Skeletal muscle tissue (tissue), 4 donors: ENCODE data around the gene ZGPAT. TPM values are rescaled to one million over a fixed set of nuclear protein-coding genes. Genes with fewer than 3 reads are reported as not detected.
"Not testable (repeated sequence)": the region's sequence is repeated elsewhere in the genome, so short reads cannot be mapped to it uniquely, and the experiment has no call there.

Experiments used
- H3K27ac ChIP-seq: one replicate; pipeline ENCODE4 v1.7.0; 2013; ENCODE audit warnings: mild to moderate bottlenecking, low read depth, low read length, inconsistent platforms
- H3K27me3 ChIP-seq, 3 donors: one replicate each; pipeline ENCODE4 v1.7.0; 2013; ENCODE audit warnings: low read length in 3 of 3; ENCODE audit not compliant: control insufficient read depth in 3 of 3, insufficient read depth in 3 of 3
- H3K36me3 ChIP-seq, 3 donors: one replicate each; pipeline ENCODE4 v1.7.0; 2013; ENCODE audit warnings: low read length in 3 of 3; ENCODE audit not compliant: control insufficient read depth in 3 of 3, insufficient read depth in 3 of 3
- H3K4me1 ChIP-seq, 3 donors: one replicate each; pipeline ENCODE4 v1.7.0; 2013; ENCODE audit warnings: low read length in 3 of 3, mild to moderate bottlenecking in 3 of 3; ENCODE audit not compliant: control insufficient read depth in 3 of 3, insufficient read depth in 3 of 3
- H3K4me3 ChIP-seq, 3 donors: one replicate each; pipeline ENCODE4 v1.7.0; 2013; ENCODE audit warnings: low read length in 3 of 3
- H3K9ac ChIP-seq, 3 donors: one replicate each; pipeline ENCODE4 v1.7.0; 2013; ENCODE audit warnings: low read length in 3 of 3, mild to moderate bottlenecking in 3 of 3, moderate library complexity in 2 of 3, low read depth in 1 of 3
- H3K9me3 ChIP-seq, 3 donors: one replicate each; pipeline ENCODE4 v1.7.0; 2013; ENCODE audit warnings: low read length in 3 of 3; ENCODE audit not compliant: control insufficient read depth in 3 of 3
- total RNA-seq: library from RNA; depleted of rRNA; stranded (reverse); fragments of >200 nt; gene quantifications from one replicate; pipeline ENCODE4 v1.2.3, GENCODE V29; 2014
- donor health status: Osteomylitis.

Gene ZGPAT
- total RNA-seq, 1 donor from 2014 or later, result 6.8 TPM

DNA sequence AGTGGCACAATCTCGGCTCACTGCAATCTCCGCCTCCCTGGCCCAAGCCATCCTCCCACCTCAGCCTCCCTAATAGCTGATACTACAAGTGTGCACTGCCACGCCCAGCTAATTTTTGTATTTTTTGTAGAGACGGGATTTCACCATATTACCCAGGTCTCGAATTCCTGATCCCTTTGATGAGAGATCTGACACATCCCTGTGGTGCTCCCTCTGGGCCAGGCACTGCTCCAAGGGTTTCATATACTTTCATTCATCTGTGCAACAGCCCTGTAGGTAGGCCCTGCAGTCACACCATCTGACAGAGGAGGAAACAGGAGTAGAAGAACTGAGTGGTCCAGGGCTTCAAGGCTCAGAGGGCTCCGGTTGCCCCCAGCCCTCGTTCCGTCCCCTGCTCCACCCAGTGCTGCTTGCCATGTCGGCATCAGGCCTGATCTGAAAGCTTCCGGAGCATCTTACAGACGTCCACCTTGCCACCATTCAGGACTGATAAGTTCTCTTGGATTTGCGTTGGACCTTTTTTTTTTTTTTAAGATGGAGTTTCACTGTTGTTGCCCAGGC is 3.3 kb downstream of the ZGPAT start:
- Histone ChIP-seq H3K27ac (no peak overlapping the region), H3K4me3 (no peak overlapping the region), H3K4me1 (peaks cover 21 to 25% (median 21%) of the 10 kb centered on the region in 3 donors), H3K36me3 (peaks cover 14 to 27% (median 19%) of the 10 kb centered on the region in 3 donors), H3K27me3 (no peaks in the 10 kb centered on the region), H3K9me3 (no peaks in the 10 kb centered on the region), H3K9ac (no peak overlapping the region)

DNA sequence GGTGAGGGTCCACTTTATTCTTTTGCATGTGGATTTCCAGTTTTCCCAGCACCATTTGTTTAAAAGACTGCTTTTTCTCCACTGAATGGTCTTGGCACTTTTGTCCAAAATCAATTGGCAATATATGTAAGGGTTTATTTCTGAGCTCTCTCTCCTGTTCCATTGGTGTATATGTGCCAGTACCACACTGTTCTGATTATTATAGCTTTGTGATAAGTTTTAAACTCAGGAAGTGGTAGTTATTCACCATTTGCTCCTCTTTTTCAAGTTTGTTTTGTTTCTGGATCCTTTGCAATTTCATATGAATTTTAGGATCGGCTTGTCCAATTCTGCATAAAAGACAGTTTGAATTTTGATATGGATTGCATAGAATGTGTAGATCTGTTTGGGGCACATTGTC is 4.4 kb downstream of the ZGPAT start:
- H3K36me3 ChIP-seq, result peaks cover 10 to 23% (median 12%) of the 10 kb centered on the region in 3 donors
- peaks cover 10 to 15% (median 11%) of the 10 kb centered on the region in 3 donors for H3K4me1 ChIP-seq
- H3K9ac ChIP-seq, result no peak overlapping the region
- no peak overlapping the region for H3K4me3 ChIP-seq
- H3K9me3 ChIP-seq, result no peaks in the 10 kb centered on the region
- no peaks in the 10 kb centered on the region for H3K27me3 ChIP-seq
- no peak overlapping the region for H3K27ac ChIP-seq

DNA sequence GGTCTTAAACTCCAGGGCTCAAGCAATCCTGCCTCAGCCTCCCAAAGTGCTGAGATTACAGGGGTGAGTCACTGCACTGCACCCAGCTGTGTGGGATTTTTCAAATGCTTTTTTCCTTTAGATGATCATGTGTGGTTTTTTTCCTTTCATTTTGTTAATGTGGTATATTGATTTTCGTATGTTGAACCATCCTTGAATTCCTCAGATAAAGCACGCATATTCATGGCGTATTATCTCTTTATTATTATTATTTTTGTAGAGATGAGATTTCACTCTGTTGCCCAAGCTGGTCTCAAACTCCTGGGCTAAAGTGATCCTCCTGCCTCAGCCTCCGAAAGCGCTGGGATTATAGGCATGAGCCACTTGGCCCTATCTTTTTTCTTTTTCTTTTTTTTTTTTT is 7.0 kb downstream of the ZGPAT start:
- H3K36me3 ChIP-seq, result peaks cover 13 to 29% (median 16%) of the 10 kb centered on the region in 3 donors
- H3K9me3 ChIP-seq, result peaks cover 0 to 4% (median 2%) of the 10 kb centered on the region in 3 donors
- no peak overlapping the region for H3K4me3 ChIP-seq
- H3K27ac ChIP-seq, result no peak overlapping the region
- no peaks in the 10 kb centered on the region for H3K4me1 ChIP-seq
- no peaks in the 10 kb centered on the region for H3K27me3 ChIP-seq
- H3K9ac ChIP-seq, result no peak overlapping the region

DNA sequence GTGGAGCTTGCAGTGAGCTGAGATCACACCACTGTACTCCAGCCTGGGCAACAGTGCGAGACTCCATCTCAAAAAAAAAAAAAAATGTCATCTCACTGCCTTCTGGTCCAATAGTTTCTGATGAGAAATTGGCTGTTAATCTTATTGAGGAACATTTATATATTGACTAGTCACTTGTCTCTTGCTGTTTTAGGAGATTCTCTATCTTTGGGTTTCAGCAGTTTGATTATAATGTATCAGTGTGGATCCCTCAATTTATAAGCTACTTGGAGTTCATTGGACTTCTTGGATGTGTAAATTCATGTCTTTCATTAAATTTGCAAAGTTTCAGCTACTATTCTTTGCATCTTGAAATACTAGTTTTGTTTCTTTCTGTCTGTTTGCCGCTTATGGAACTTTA is 11.2 kb downstream of the ZGPAT start:
- Histone ChIP-seq H3K9ac (no peak overlapping the region), H3K27me3 (no peaks in the 10 kb centered on the region), H3K9me3 (peaks cover 0 to 4% (median 2%) of the 10 kb centered on the region in 3 donors), H3K36me3 (peaks cover 9 to 20% (median 16%) of the 10 kb centered on the region in 3 donors), H3K4me1 (no peaks in the 10 kb centered on the region), H3K4me3 (no peak overlapping the region), H3K27ac (no peak overlapping the region)

DNA sequence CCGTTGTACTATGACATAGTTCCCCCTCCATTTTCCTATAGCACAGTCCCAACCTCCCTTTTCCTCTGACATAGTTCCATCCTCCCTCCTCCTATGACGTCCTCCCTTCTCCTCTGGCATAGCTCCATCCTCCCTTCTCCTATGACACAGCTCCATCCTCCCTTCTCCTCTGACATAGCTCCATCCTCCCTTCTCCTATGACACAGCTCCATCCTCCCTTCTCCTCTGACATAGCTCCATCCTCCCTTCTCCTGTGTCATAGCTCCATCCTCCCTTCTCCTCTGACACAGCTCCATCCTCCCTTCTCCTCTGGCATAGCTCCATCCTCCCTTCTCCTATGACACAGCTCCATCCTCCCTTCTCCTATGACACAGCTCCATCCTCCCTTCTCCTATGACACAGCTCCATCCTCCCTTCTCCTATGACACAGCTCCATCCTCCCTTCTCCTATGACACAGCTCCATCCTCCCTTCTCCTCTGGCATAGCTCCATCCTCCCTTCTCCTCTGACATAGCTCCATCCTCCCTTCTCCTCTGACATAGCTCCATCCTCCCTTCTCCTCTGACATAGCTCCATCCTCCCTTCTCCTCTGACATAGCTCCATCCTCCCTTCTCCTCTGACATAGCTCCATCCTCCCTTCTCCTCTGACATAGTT is 15.3 kb downstream of the ZGPAT start:
- peaks cover 7 to 15% (median 13%) of the 10 kb centered on the region in 3 donors for H3K36me3 ChIP-seq
- not testable (repeated sequence) for H3K4me1 ChIP-seq, H3K4me3 ChIP-seq

DNA sequence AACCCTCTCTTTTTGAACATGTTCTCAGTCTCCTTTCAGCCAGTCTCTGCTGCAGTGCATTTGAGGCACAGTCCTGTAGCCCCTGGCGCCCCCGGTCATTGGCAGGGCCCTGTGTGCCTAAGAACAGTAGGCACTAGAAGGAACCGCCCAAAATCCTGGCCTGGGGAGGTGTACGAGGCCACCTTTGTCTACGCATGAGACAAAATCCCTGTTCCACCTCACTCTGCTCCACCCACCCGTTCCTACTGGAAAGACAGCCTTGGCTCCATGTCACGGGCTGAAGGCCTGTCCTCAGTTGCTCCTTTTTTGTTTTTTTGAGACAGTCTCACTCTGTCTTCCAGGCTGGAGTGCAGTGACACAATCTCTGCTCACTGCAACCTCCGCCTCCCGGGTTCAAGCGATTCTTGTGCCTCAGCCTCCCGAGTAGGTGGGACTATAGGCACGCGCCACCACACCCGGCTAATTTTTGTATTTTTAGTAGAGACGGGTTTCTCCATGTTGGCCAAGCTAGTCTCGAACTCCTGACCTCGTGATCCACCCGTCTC is 22.4 kb downstream of the ZGPAT start:
- not testable (repeated sequence) for H3K9me3 ChIP-seq, H3K27ac ChIP-seq, H3K9ac ChIP-seq, H3K4me1 ChIP-seq, H3K4me3 ChIP-seq, H3K27me3 ChIP-seq
- peaks cover 22 to 30% (median 26%) of the 10 kb centered on the region in 3 donors for H3K36me3 ChIP-seq

More for the DNA sequence above, 15.3 kb downstream of the ZGPAT start:
- not testable (repeated sequence) for H3K9ac ChIP-seq, H3K9me3 ChIP-seq, H3K27ac ChIP-seq, H3K27me3 ChIP-seq

DNA sequence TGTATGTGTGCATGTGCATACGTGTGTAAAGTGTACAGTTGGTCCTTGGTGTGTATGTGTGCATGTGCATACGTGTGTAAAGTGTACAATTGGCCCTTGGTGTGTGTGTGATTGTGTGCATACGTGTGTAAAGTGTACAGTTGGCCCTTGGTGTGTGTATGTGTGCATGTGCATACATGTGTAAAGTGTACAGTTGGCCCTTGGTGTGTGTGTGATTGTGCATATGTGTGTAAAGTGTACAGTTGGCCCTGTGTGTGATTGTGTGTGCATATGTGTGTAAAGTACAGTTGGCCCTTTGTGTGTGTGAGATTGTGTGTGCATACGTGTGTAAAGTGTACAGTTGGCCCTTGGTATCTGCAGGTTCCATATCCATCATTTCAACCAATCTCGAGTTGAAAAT is 23.6 kb downstream of the ZGPAT start:
- no peaks in the 10 kb centered on the region for H3K27me3 ChIP-seq
- no peak overlapping the region for H3K4me3 ChIP-seq
- H3K27ac ChIP-seq, result no peak overlapping the region
- no peak overlapping the region for H3K9ac ChIP-seq
- H3K9me3 ChIP-seq, result no peaks in the 10 kb centered on the region
- peaks cover 0 to 6% (median 2%) of the 10 kb centered on the region in 3 donors for H3K4me1 ChIP-seq
- peaks cover 30 to 35% (median 31%) of the 10 kb centered on the region in 3 donors for H3K36me3 ChIP-seq

DNA sequence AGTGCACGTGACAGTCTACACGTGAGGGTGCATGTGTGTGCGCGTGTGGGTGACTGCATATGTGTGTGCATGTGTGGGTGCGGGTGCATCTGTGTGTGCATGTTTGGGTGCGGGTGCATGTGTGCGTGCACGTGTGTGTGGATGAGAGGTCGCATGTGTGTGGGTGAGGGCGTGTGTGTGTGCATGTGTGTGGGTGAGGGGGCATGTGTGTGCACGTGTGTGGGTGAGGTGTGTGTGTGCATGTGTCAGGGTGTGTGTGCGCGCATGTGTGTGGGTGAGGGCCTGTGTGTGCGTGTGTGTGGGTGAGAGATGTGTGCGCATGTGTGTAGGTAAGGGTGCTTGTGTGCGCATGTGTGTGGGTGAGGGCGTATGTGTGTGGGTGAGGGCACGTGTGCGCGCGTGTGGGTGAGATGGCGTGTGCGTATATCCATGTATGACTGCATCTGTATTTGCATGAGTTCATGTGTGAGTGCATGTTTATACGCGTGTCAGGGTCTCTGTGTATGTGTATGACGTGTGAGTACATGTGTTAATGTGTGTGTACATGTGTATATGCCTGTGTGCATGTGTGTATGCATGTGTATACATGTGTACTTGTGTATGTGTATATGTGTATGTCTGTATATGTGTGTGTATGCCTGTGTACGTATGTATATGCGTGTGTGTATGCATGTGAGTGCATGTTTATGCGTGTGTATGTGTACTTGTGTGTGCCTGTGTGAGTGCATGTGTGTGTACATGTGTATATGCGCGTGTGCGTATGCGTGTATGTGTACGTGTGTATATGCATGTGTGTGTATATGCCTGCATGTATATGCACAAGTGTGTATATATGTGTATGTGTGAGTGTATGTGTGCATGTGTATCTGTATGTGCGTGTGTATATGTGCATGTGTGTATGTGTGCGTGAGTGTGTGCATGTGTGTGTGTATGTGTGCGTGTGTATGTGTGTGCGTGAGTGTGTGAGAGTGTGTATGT is 24.6 kb downstream of the ZGPAT start:
- H3K9me3 ChIP-seq, result no peaks in the 10 kb centered on the region
- H3K27ac ChIP-seq, result no peak overlapping the region
- H3K9ac ChIP-seq, result no peak overlapping the region
- H3K4me1 ChIP-seq, result peaks cover 0 to 6% (median 4%) of the 10 kb centered on the region in 3 donors
- H3K36me3 ChIP-seq, result peaks cover 30 to 32% (median 31%) of the 10 kb centered on the region in 3 donors
- H3K27me3 ChIP-seq, result no peaks in the 10 kb centered on the region
- H3K4me3 ChIP-seq, result no peak overlapping the region

DNA sequence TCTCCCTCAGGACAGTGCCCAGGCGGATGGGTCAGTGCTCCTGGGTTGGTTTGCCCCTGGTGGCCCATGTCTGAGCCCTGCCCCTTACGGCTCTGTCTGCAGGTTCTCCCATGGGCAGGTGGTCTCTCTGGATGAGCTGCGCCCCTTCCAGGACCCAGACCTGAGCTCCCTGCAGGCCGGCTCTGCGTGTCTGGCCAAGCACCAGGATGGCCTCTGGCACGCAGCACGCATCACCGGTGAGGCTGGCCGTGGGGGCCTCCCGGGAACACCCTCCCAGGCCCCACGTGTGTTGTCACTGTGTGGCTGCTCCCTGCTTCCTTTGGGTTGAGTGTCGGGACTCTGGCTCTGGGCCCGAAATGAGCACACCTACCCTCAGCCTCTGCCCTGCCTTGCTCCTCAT is 25.3 kb downstream of the ZGPAT start:
- Histone ChIP-seq H3K9ac (no peak overlapping the region), H3K4me3 (no peak overlapping the region), H3K9me3 (no peaks in the 10 kb centered on the region), H3K27me3 (no peaks in the 10 kb centered on the region), H3K36me3 (peaks cover 30 to 32% (median 31%) of the 10 kb centered on the region in 3 donors), H3K27ac (no peak overlapping the region), H3K4me1 (peaks cover under 1 to 8% (median 5%) of the 10 kb centered on the region in 3 donors)
